Measurements from ENCODE around the gene MST1. TPM values are rescaled to one million over a fixed set of nuclear protein-coding genes. Genes with fewer than 3 reads are reported as not detected.
A peak's percentile ranks its signal among the peaks of the same experiment; 100 is the strongest.
"Not testable (repeated sequence)": the region's sequence is repeated elsewhere in the genome, so short reads cannot be mapped to it uniquely, and the experiment has no call there.

MST1 gene
- total and polyA plus RNA-seq, 2 of the 4 experiments (the other 2 are of a cell fraction), result 1.3 to 13.0 TPM

DNA sequence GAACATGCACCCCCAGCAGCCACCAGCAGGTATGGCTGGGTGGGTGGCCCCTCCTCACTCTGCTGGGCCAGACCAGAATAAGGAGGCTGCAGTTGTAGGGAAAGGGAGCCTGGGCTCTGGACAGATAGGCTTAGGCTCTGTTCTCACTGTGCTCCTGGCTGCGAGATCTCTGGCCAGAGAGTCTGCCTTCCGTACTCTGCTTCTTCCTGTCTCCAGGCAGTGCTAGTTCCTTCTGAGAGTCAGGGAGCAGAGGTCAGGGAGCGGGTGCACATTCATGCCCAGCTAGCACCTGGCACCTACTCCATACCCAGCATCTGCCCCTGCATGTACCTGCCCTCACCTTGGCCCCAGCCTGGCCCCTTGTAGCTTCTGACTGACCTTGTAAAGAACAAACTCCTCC lies 2.2 kb upstream of the MST1 start:
- dilution Hi-C loops (cut with HindIII; ENCODE audit: low sequenced_read_pairs, unreplicated experiment), result not testable (repeated sequence)

DNA sequence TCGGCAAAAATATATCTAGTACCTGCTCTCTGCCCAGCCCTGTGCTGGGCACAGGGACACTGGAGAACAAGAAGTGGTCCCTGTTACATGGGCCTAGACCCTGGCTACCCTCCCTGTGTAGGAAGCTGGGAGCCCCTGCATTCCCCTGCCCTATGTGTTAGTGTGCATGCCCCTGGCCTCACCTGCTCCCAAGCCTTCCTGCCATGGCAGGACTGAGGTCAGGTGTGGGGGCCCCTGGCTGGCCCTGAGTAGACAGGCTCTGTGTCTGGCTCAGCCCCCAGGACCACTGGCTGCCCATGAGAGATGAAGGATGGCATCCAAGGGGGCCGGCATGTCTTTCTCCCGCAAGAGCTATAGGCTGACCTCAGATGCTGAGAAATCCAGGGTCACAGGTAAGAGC lies 1.6 kb upstream of the MST1 start:
- H4K20me1 ChIP-seq (ENCODE audit: insufficient read depth, low read length); H2BK5ac ChIP-seq (ENCODE audit: low read depth, low read length, poor library complexity, severe bottlenecking); H3K9me1 ChIP-seq (ENCODE audit: insufficient read depth, low read length); H2BK120ac ChIP-seq (ENCODE audit: low read depth, low read length); DNase-seq; BruUV-seq (replicated peaks); H3K18ac ChIP-seq (ENCODE audit: low read depth, low read length); POLR2A ChIA-PET (ENCODE audit: unreplicated experiment); H3K27me3 ChIP-seq (ENCODE audit: control insufficient read depth, insufficient read depth, low read length); H3K9me3 ChIP-seq (ENCODE audit: control insufficient read depth, insufficient read depth, low read length); in situ Hi-C loops (cut with MboI; ENCODE audit: low sequenced_read_pairs); H2AK5ac ChIP-seq (ENCODE audit: low read depth, low read length); H2AK9ac ChIP-seq (replicated peaks; ENCODE audit: low read depth, low read length, poor library complexity); H3K4me3 ChIP-seq (ENCODE audit: insufficient read depth, low read depth, low read length); H3K4me1 ChIP-seq (ENCODE audit: control insufficient read depth, insufficient read depth, low read length); H4K8ac ChIP-seq (ENCODE audit: low read depth in 2 of 2, low read length in 2 of 2); intact Hi-C loops (cut with micrococcal nuclease); H3K4ac ChIP-seq (ENCODE audit: low read depth, low read length); H2BK20ac ChIP-seq (ENCODE audit: low read depth, low read length); H3K23ac ChIP-seq (ENCODE audit: low read depth, low read length); H3K36me3 ChIP-seq (ENCODE audit: control insufficient read depth, insufficient read depth, low read length); dilution Hi-C loops (cut with HindIII; ENCODE audit: low sequenced_read_pairs, unreplicated experiment); CTCF ChIA-PET; H3K9ac ChIP-seq (ENCODE audit: low read depth, low read length); ATAC-seq (ENCODE audit: low read depth); H4K91ac ChIP-seq (ENCODE audit: insufficient read depth, low read depth, low read length); H2BK15ac ChIP-seq (ENCODE audit: low read depth, low read length); H3K56ac ChIP-seq (ENCODE audit: extremely low read depth, insufficient read depth, low read length); H3K27ac ChIP-seq (ENCODE audit: insufficient read depth, low read length); H4K5ac ChIP-seq (ENCODE audit: low read depth, low read length); H3K14ac ChIP-seq (replicated peaks; ENCODE audit: low read depth, low read length); H2AFZ ChIP-seq (replicated peaks; ENCODE audit: low read length, poor library complexity): not testable (repeated sequence)
- peaks cover 7 to 36% of the 10 kb centered on the region in 2 experiments for H3K79me1 ChIP-seq (ENCODE audit: low read depth in 1 of 2, low read length in 2 of 2)
- H3K4me2 ChIP-seq (ENCODE audit: low read depth, low read length), result 0 out of 2 replicates have a peak overlapping the region, but pooled peaks have one; percentile 13
- no CpG with 5 or more reads among the region's 3 CpGs for WGBS, 2 experiments (ENCODE audit: extremely low coverage in 2 of 2, insufficient read length in 1 of 2)

More for the DNA sequence above, 2.2 kb upstream of the MST1 start:
- H3K56ac ChIP-seq (ENCODE audit: extremely low read depth, insufficient read depth, low read length); CTCF ChIA-PET; H2BK15ac ChIP-seq (ENCODE audit: low read depth, low read length); H3K9me3 ChIP-seq (ENCODE audit: control insufficient read depth, insufficient read depth, low read length); in situ Hi-C loops (cut with MboI; ENCODE audit: low sequenced_read_pairs); H3K23ac ChIP-seq (ENCODE audit: low read depth, low read length); H2BK5ac ChIP-seq (ENCODE audit: low read depth, low read length, poor library complexity, severe bottlenecking); H3K9me1 ChIP-seq (ENCODE audit: insufficient read depth, low read length); POLR2A ChIA-PET (ENCODE audit: unreplicated experiment); H3K27me3 ChIP-seq (ENCODE audit: control insufficient read depth, insufficient read depth, low read length); H3K36me3 ChIP-seq (ENCODE audit: control insufficient read depth, insufficient read depth, low read length); H2BK120ac ChIP-seq (ENCODE audit: low read depth, low read length); H2BK20ac ChIP-seq (ENCODE audit: low read depth, low read length); H3K14ac ChIP-seq (replicated peaks; ENCODE audit: low read depth, low read length); H4K5ac ChIP-seq (ENCODE audit: low read depth, low read length); intact Hi-C loops (cut with micrococcal nuclease); H2AFZ ChIP-seq (replicated peaks; ENCODE audit: low read length, poor library complexity); H3K4me1 ChIP-seq (ENCODE audit: control insufficient read depth, insufficient read depth, low read length); DNase-seq; H2AK9ac ChIP-seq (replicated peaks; ENCODE audit: low read depth, low read length, poor library complexity); H4K8ac ChIP-seq (ENCODE audit: low read depth in 2 of 2, low read length in 2 of 2); H3K4me2 ChIP-seq (ENCODE audit: low read depth, low read length); H3K9ac ChIP-seq (ENCODE audit: low read depth, low read length); BruUV-seq (replicated peaks); H3K27ac ChIP-seq (ENCODE audit: insufficient read depth, low read length); H3K18ac ChIP-seq (ENCODE audit: low read depth, low read length); H2AK5ac ChIP-seq (ENCODE audit: low read depth, low read length); ATAC-seq (ENCODE audit: low read depth); H4K91ac ChIP-seq (ENCODE audit: insufficient read depth, low read depth, low read length); H3K4ac ChIP-seq (ENCODE audit: low read depth, low read length); H4K20me1 ChIP-seq (ENCODE audit: insufficient read depth, low read length); H3K4me3 ChIP-seq (ENCODE audit: insufficient read depth, low read depth, low read length): not testable (repeated sequence)
- WGBS, 2 experiments (ENCODE audit: extremely low coverage in 2 of 2, insufficient read length in 1 of 2), result 80% methylated on average over 1 of the region's 3 CpGs; no CpG with 5 or more reads in 1 of the 2 experiments
- peaks cover 7 to 36% of the 10 kb centered on the region in 2 experiments for H3K79me1 ChIP-seq (ENCODE audit: low read depth in 1 of 2, low read length in 2 of 2)
